Measurements from ENCODE around the gene THEM4.

DNA sequence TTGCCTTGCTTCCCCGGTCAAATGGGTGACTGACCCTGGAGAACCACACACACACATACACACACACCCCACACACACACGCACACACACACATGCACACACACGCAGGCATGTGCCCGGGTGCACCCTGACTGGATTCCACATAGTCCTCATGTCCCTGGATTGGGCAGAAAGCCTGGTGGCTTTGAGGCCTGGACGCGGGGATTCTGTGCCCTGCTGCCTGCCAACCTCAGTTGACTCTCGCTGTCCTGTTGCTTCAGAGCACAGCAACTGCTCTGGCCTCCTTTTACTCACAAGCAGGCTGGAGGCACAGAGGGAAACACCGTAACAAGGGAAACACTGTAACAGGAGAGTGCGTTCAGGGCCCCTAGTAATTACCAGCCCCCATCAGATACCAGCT lies 84.1 kb downstream of the THEM4 start:
- TF ChIP-seq CTCF (IDR thresholded peaks at IDR 0.05) = no peak
- TF ChIP-seq, protein P1, sequence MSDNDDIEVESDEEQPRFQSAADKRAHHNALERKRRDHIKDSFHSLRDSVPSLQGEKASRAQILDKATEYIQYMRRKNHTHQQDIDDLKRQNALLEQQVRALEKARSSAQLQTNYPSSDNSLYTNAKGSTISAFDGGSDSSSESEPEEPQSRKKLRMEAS (CRISPR knock-in tag; IDR thresholded peaks at IDR 0.05) = no peak
- no peak for TF ChIP-seq JUN (CRISPR knock-in tag; IDR thresholded peaks at IDR 0.05)
- TF ChIP-seq SMAD4 (CRISPR knock-in tag; IDR thresholded peaks at IDR 0.05) = no peak
- TF ChIP-seq CREB1 (CRISPR knock-in tag; IDR thresholded peaks at IDR 0.05) = no peak
- no peak for TF ChIP-seq ATF1 (CRISPR knock-in tag; IDR thresholded peaks at IDR 0.05)
- no peak for TF ChIP-seq CBFB (CRISPR knock-in tag; IDR thresholded peaks at IDR 0.05; ENCODE audit: low read depth)
- TF ChIP-seq TP53 (CRISPR knock-in tag; IDR thresholded peaks at IDR 0.05) = no peak
- TF ChIP-seq ELF4 (CRISPR knock-in tag; IDR thresholded peaks at IDR 0.05; ENCODE audit: low read depth) = no peak
- no peak for TF ChIP-seq GABPB1 (CRISPR knock-in tag; IDR thresholded peaks at IDR 0.05)
- no peak for TF ChIP-seq ARID4B (CRISPR knock-in tag; IDR thresholded peaks at IDR 0.05; ENCODE audit: borderline replicate concordance)
- TF ChIP-seq, protein P2, sequence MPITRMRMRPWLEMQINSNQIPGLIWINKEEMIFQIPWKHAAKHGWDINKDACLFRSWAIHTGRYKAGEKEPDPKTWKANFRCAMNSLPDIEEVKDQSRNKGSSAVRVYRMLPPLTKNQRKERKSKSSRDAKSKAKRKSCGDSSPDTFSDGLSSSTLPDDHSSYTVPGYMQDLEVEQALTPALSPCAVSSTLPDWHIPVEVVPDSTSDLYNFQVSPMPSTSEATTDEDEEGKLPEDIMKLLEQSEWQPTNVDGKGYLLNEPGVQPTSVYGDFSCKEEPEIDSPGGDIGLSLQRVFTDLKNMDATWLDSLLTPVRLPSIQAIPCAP (CRISPR knock-in tag; IDR thresholded peaks at IDR 0.05) = no peak

Data from WTC11 (cell line).